Measurements from ENCODE around the gene TWIST1. TPM values are rescaled to one million over a fixed set of nuclear protein-coding genes. Genes with fewer than 3 reads are reported as not detected.

Gene TWIST1
- total RNA-seq, result 33.5 and 39.5 TPM in 2 replicates

GRCh38 chr7:19117091-19117869, at the start of gene TWIST1:
Gene TWIST1, minus strand, starts transcription at chr7:19117636. Its CDS starts 315 bp downstream, at chr7:19117321.

DNA sequence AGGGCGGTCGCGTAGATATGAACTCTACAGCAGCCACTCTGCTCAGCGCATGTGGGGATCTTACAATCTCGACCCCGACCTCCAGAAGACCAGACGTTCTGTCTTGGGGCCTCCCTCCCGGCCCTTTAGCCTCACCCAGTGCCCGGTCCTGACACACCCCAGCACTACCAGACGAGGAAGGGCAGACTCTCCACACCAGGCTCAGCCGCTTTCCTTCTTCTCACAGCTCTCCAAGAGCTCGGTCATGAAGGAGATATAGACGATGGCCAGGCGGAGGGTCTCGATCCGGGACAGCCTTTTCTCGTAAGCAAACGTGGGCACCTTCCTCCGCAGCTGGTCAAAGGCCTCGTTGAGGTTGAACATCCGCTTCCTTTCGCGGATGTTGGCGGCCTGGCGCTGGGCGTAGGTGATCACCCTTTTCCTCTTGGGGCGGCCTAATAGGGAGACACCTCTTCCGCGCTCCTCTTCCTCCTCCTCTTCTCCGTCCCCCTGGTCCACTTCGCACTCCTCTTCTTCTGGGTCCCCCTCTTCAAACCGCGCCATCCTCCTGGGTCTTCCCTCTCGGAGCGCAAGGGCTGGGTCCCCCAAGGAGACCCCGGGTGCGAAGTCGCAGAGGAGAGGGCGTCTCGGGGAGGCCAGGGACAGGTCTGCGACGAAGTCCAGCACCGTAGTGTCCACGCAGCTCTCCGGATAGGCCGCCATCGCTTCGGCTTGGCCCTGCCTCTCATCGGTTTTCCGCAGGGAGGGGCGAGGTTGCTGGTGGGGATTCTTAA, 27.4 kb upstream of the TWIST1 start, which contains the start of gene FERD3L:
Gene FERD3L (minus strand): TSS at position 761 of the 773 bp plus-strand sequence. CDS start 59 bp downstream, at position 702.

Other genes starting within 250 kb of the TWIST1 start
- not detected in 2 replicates for gene FERD3L, start 27.8 kb upstream of the TWIST1 start, total RNA-seq